GM21576 (cell line): ENCODE results near the gene RAB11FIP4.

Experiments used
- ATAC-seq: cut with Tn5 transposase; IDR thresholded peaks from one replicate; pipeline ENCODE4 v1.9.1; 2021; ENCODE audit warnings: mild to moderate bottlenecking, moderate library complexity; ENCODE audit not compliant: unreplicated experiment

Gene RAB11FIP4

DNA sequence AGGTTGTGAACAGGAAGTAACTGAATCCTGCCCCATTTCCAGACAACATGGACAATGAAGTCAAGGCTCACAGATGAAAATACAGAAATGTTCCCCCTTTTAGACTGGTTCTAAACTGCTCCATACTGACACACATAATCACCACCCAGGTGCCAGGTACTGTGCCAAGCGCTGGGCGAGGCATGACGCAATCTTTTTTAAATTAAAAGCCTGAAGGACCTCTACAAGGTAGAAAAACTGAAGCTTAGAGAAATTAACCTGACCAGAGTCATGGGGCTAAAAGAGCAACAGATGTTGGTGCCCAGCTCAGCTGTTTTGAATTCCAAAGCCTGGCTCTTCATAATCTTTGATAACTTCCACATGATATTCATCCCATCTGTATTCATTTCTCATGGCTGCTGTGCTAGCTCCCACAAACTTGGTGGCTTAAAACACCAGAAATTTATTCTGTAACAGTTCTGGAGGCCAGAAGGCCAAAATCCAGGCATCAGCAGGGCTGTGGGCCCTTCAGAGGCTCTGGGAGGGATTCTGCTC, 4.9 kb upstream of the RAB11FIP4 start:
- no peak for ATAC-seq

GRCh38 chr17:31387438-31387837, 4.0 kb upstream of the RAB11FIP4 start:
- ATAC-seq: no peak

GRCh38 chr17:31388351-31388750, 3.1 kb upstream of the RAB11FIP4 start:
- no peak for ATAC-seq

- ATAC-seq: no peak
Observed at GRCh38 chr17:31388770-31389656, 2.5 kb upstream of the RAB11FIP4 start.

GRCh38 chr17:31389657-31390381, 1.7 kb upstream of the RAB11FIP4 start:
- no peak for ATAC-seq

DNA sequence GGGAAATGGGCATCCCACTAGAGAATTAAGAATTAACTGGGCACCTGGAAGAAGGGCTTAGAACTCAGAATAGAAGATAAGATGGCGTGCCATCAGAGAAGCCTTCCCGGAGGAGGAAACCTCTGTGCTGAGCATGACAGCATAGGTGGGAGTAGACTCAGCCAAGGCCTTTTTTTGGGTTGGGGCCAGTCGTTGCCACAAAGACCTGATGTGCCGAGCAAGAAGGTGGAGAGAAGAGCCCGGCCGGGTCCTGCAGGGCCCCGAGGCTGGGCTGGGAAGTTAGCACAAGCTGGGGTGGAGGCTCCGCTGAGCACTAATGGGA, 1.1 kb upstream of the RAB11FIP4 start:
- no peak for ATAC-seq

DNA sequence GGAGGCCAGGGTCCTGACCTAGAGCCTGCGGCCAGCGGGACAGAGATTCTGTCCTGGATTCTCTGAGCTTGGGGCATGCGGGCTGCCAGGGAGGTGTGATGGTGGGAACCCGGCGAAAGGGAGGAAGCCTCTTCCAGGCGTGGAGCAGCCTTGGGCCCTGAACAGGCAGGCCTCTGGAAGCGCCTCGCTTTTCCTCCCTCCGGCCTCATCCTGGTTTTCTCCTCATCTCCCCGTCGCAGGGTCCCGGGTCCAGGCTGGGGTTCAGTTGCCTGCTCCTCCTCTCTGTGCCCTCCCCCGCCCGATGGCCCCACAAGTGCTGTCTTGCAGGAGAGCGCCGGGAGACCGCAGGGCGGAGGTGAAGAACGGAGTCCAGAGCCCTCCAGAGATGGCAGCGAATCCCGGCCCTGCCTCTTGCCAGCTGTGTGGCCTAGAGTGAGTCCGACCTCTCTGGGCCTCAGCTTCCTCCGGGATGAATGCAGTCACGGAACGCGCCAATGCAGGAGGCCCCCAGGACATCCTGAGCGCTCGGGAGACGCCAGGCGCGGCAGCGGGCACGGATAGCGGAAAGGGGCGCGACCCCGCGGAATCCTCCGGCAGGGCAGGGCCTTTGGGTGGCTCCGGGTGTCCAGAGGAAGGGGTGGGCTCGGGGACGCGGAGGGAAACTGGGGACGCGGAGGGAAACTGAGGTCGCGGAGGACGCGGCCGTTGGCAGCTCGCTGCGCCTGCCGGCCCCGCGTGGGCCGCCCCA, 553 bp upstream of the RAB11FIP4 start:
- no peak for ATAC-seq

DNA sequence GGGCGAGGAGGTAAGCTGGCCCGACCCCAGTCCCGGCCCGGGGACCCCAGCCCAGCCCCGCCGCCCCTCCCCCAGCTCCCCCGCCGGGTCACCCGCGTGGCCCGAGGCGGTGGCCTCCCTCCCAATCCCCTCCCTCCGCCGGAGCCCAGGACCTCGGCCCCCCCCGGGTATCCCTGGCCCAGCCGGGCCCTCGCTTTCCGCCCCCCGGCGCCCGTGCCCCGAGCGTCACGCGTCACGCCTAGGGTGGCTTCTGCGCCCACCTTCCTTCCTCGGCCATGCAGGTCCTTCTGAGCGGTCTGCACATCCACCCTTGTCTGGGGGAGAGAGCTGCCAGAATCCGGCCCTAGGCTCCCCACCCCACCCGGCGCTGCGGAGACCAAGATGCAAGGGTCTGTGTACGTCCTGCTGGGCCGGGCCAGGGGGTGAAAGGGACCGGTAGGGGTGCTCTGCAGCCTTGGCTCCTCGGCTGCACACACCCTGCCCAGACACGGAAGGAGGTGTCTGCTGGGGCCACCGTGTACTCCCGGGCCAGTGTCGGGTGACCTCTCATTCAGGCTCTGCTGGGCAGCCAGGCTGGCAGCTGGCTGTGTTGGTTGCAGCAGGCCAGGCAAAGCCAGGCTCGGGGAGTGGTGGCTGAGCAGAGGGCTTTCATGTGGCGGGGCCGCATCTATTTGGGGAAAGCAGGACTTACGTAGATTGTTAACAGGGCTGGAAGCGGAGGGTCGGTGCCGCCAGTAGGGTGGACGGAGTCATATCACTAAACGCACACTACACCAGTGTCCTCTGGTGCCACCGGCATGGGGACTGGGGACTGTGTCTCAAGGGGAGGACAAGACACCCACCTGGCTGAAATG, 754 bp downstream of the RAB11FIP4 start:
- ATAC-seq: no peak

- no peak for ATAC-seq
Observed at GRCh38 chr17:31392856-31393748, 1.6 kb downstream of the RAB11FIP4 start.

- ATAC-seq: no peak
Observed at GRCh38 chr17:31393749-31394146, 2.3 kb downstream of the RAB11FIP4 start.

GRCh38 chr17:31394544-31394943, 3.1 kb downstream of the RAB11FIP4 start:
- no peak for ATAC-seq

GRCh38 chr17:31397256-31397939, 5.9 kb downstream of the RAB11FIP4 start:
- ATAC-seq: no peak

DNA sequence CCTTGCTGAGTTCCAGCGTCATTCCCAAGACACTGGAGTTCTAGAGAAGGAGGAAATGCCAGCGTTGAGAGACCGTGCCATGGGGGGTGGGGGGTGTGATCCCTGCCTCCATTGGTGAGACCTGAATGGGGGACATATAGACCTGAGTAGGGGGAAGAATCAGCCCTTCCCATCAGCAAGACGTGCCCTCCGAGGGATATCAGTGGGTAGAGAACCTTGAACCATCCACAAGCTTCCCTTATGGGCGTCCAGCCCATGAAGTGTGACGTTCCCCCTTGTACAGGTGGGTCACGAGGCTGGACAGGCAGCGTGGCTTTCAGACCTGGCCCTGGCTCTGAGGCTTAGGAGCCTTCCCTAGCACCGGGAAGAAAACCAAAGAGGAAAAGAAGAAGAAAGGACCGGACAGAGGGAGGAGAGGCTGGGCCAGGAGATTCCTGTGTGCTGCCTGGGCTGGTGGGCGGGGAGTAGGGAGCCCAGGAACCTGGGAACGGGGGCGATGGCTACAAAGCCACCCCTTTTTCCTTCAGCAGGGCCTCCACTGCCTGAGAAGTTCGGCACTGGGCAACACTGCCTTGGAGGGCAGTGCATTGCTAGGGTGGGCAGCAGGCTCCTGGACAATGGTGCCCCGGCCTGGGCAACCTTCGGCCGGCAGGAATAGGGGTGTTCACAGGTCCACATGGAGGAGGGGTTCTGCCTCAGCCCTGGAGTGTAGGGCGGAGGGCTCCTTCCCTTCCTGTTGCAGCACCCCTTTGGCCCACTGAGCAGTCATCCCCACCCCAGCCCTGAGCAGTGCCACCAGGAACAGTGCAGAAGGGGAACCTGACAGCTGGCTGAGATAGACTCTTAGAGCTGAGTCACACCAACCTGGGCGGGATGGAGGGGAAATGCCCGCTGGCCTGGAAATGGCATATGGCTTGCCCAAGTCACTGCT, 7.2 kb downstream of the RAB11FIP4 start:
- no peak for ATAC-seq

DNA sequence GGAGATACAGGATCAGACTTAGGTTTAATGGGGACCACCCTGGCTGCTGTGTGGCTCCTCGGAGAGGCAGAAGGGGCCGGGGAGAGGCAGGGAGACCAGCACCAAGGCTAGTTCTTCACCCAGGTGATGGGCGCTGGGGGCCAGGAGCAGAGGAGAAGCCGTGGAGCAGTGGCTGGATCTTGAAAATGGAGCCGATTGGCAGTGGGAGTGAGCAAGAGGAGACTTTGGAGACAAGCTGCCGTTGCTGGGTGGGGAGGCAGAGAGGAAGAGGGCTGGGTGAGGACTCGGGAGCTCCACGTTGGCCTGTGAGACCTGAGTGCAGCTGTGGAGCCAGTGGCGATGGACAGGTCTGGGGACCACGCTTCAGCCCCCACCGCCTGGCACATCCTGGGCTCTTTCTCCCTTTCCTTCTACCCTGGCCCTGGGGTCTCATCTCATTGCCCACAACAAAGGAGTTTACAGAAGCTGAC, 9.0 kb downstream of the RAB11FIP4 start:
- ATAC-seq: no peak

DNA sequence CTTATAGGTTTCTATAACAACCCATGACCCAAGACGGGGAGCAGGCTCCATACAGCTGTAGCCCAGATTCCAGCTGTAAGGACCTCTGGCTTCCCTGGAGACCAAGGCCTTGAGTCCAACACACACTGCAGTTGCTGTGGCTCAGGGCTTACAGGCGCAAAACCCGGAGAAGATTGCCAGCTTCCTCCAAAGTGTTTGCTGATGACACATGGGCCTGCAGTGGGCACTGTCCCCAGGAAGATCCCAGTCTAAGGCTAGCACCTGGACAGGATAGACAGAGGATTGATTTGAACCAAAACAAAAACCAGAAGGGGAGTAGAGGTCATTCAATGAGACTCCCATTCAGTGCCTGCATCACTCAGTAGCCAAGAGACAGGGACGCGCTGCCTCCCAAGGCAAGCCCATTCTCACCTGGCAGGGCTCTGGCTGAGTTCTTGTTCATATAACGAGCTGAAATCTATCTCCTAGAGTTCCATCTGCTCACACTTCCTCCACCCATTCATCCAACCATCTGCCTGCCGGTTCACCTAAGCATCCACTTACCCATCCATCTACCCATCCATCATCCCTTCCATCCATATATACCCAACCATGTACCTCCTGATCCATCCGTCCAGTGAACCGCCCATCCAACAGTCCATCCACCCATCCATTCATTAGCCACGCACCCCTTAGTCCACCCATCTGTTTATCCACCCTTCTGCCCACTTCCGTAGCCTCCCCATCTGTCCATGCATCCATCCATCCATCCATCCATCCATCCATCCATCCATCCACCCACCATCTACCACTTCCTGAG, 10.2 kb downstream of the RAB11FIP4 start:
- ATAC-seq: no peak

- no peak for ATAC-seq
Observed at GRCh38 chr17:31404028-31404949, 12.8 kb downstream of the RAB11FIP4 start.
